HG02798 (cell line): ENCODE results near the gene POFUT2.

Experiments
- ATAC-seq: cut with Tn5 transposase; IDR thresholded peaks from one replicate; pipeline ENCODE4 v1.9.1; 2021; ENCODE audit warnings: mild to moderate bottlenecking; ENCODE audit not compliant: unreplicated experiment, poor library complexity

Gene POFUT2

DNA sequence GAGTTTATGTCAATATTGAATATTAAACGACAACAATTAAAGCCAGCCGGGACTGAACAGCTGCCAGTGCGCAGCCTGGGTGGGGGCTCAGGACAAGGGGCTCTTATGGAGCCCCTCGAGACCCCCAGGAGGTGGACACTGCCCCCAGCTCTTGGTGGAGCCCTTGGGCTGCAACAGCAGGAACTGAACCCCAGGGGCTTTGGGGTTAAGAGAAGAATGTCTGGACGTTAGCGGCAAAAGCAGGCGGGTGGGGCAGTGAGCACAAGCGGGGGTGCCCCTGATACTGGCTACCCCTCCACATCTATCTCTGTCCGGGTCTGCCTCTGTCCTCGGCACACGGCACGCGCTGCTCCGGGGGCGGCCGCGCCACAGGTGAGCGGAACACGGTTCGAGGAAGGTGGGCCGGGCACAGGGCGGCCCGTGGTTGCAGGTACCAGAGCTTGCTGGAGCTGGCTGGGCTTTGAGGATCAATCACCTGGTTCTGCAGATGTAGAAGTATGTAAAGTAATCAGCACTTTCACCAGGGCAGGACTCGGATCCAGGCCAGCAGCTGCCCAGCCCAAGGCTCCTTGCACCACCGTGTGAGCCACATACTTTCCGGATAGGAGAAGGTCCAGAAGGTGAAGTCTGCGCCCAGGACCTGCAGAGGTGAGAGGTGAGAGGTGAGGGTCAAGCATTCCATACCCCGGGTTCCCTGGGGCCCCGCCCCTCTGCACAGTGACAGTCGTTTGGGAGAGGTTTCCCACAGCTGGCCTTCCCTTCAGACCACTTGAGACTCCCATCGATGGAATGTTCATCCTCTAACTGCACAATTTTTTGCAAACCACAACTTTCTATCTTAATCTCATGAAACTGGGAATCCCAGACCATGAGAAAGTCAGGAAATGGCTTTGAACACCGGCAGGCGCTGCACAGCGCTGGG is 12.4 kb upstream of the POFUT2 start:
- no peak for ATAC-seq

DNA sequence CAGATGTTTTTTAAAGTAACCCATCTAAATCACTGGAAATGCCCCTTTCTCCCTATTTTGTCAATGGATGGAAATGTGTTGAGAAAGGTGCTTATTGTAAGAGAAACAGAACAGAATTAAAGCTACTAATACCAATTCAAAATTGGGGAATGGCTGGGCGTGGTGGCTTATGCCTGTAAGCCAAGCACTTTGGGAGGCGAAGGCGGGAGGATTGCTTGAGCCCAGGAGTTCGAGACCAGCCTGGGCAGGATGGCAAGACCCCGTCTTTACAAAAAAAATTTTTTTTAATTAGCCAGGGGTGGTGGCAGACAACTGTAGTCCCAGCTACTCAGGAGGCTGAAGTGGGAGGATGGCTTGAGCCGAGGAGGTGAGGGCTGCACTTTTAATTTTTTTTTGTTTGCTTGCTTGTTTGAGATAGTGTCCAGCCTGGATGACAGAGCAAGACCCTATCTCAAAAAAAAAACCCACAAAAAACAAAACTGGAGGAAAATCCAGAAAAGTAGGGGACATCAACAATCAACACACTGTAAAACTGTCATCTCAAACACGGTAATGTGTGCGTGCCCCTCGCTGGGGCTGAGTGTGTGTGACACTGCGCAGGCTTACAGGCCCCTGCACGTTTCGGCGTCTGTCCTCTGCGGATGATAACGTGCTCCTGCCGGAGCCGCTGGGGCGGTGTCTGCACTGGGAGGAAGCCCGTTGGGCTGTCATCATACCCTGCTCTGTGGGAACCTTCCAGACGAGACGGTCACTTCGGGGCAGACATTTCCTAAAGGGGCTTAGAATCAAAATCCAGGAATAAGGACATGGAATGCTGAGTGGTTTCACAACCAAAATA is 11.6 kb upstream of the POFUT2 start:
- ATAC-seq = no peak

DNA sequence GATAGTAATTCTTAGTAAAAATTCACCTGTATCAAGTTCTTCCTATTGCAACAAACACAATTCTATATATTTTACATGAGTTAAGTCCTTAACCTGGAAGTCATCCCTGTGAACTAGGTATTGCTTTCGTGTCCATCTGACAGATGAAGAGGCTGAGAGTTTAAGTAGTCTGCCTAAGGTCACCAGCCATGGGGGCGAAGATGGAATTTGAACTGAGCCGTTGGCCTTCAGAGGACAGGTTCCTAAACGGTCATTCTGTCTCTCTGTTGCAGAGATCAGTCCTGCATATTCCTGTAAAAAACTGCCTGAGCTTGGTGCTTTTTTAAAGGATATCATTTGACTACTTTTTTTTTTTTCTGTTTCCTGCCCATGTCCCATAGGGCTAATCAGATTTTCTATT is 10.2 kb upstream of the POFUT2 start:
- ATAC-seq = no peak

DNA sequence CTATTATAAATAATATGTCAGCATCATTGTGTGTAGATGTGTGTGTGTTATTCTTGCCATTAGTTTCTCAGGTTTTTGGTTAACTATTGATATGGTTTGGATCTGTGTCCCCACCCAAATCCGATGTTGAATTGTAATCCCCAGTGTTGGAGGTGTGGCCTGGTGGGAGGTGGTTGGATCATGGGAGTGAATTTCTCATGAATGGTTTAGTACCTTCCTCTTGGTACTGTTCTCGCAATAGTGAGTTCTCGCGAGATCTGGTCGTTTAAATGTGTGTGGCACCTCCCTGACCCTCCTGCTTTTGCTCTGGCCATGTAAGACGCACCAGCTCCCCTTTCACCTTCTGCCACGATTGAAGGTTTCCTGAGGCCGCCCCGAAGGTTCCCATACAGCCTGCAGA is 9.6 kb upstream of the POFUT2 start:
- ATAC-seq = no peak

DNA sequence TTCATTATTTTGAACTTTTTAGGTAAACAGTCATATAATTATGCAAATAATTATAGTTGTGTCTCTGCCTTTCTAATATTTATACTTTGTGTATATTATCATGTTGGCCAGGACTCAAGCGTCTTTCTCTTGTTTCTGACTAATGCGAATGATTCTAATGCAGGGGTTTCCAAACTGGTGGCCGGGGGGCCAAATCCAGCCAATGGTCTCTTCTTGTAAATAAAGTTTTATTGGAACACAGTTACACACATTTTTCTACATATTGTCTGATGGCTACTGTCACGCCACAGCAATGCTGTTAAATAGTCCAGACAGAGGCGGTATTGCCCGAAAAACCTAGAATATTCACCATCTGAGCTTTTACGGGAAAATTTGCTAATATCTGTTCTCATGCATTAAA is 8.9 kb upstream of the POFUT2 start:
- ATAC-seq = no peak

DNA sequence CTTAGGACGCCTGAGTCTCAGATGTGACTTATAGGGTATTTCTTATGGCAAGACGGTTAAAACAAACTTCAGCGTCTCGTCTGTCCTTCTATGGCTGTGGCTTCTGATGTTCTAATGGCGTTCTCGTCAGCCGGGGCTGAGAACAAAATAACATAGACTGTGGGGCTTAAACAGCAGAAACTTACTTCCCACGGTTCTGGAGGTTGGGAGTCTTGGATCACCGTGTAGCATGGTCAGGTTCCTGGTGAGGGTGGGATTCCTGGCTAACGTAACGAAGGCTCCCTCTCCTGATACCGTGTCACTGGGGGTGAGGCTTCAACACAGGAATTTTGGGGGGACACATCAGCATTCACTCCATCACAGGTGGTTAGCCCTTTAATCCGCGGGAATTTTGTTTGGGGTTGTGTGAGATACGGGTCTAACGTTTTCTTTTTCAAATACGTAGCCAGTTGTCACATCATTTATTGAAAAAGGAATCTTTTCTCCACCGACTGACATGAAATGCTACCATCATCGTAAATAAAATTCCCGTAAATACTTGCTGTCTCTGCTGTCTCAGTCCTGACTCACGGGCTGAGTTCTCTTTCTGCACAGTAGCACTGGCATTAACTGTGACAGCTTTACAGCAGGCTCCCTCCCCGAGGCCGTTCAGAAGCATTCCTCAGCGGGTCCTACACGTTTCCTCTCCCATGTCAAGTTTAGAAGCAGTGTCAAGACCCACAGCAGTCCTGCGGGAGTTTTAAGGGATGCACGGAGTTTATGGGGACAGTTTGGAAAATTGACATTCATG is 8.1 kb upstream of the POFUT2 start:
- ATAC-seq = no peak

DNA sequence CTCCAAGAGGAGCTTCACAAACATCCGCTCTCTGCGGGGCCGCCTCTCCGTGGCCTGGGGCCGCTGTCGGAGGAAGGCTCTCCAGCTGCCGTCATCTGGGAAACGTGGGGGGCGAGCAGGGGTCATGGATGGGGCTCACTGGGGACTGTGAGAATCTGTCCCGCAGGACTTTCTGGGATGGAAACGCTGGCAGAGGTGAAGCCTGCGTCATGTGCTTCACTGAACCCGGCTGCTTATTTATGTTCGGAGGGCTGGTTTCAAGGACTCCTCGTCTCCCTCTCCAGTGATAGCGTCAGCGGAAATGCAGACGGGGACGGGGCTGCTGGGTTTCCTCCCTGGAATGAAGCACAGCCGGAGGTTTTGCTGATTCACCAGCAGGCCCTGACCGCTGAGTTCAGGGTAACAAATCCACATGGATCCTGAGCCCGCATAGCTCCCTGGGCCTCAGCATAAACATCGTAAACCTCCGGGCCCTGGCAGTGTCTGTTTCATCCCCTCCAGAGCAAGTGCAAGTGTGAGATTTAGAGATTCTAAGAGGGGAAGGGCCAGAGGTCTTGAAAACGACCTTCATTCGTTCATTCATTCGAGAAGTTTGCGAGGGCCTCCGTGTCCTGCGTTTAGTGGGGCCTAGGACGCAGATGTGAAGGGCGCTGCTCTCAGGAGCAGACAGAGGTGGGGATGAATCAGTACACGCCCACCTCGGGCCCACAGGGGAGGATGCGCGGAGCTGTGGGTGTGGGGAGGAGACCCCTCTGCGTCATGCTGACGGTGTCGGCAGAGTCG is 7.0 kb upstream of the POFUT2 start:
- no peak for ATAC-seq

DNA sequence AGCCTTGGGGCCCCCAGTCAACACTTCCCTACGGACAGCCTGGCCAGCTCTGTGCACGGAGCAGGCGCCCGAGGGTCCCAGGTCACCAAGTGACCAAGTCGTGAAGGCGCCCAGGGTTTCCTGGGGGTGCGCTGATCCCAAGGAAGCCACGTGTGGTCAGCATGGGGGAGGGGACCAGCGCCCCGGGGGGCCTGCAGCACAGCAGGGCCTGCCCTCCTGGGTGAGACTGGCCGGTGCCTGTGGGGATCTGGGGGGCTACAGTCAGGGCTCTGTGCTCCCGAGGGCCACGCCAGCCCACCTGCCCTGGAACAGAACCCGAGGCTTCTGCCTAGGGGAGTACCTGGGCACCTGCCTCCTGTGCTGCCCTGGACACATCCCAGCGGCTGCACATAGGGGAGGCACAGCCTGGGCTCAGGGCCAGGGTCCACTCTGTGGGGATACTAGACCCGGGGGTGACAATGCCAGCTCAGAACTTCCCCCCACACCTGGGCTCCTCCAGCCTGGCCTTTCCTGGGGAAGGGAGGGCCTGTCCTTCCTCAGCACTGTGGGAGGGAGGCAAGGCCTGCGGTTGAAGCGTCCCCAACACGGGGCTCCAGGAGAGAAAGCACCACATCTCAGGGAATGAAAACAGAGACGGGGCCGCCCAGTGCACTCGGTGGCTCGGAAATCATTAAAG is 6.2 kb upstream of the POFUT2 start:
- ATAC-seq = no peak

DNA sequence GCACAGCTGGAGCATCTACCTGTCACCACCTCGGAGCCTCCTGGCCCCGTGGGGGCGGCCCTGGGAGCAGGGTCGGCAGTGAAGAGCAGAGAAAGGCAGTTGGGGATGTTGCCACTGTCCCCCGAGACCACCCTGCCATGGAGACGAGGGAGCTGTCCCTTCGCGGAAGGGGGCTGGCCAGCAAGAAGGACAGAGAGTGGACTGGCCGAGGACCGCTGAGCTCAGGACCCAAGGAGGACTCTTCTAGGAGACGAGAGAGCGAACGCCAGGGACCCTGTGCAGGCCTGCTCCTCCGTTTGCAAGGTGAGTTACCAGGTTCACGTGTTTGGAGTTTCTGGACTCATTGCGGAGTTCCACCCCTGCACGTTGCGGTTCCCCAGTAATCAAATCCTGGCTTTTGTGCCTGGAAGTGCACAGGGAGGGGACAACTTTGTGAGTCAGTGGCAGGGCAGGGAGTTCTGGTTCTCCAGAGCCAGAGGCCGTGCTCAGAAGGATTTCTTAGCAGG is 5.6 kb upstream of the POFUT2 start:
- ATAC-seq = no peak

DNA sequence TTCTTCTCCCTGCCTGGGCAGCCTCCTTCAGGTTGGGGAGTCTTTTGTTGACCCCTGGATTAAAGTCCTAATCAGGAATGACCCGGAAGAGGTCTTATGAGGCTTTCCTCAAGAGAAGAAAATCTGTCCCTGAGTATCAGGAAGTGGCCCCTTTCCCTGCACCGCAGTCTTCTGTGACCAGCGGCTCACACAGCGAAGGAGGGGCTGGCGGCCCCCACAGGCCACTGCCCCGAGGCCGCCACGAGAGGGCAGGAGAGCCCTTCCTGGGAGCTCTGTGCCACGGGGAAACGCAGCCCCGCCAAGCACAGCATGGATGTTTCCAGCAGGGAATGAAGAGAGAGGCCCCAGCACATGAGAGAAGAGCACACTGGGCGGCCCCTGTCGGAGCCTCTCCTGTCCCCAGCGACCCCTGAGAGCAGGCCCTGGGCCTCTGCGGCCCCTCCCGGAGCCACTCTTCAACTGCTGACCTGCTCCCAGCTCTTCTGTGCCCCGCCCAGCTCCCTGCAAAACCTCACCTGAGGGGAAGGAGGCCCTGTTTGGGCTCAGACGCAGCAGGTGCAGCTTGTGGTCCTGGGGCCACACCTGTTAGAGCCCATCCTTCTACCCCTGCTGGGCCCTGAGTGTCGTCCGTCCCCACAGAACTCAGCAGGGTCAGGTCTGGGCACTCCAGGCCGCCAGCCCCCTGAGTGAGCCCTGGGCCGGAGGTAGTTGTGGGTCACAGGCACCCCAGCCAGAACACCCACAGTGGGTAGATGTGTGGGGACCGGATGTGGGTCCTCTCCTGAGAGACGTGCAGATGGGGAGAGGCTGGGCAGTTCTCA is 4.9 kb upstream of the POFUT2 start:
- ATAC-seq = no peak

DNA sequence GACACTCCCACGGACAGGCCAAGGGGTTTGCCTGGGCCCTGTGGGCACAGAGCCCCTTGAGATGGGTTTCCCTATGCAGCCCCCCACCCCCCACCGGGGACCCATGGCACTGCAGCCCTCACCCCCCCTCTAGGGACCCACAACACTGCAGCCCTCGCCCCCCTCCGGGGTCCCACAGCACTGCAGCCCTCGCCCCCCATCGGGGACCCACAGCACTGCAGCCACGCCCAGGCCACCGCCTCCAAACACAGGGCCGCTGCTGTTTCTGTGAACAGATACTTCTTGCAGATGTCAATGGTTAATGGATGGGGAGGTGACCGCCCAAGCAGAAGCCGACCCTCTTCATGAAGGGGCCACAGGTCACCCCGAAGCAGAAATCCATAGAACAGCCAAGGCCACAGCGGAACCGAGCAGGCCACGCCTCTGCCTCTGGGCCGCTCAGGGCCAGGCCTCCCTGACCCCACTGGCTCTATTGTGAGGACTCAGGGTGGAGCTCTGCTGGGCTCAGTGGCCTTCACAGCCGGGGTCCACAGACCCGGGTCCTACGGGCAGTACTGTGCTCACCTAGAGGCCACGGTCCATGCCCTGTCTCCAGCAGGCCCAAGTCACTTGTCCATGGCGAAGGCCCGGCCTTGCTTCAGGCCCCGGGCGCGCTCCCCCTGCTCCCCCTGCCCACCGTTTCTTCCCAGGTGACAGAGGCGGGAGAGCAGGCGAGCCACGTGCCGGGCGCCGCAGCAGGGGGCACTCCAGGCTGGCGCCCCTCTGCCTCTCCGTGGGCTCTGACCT is 4.1 kb upstream of the POFUT2 start:
- no peak for ATAC-seq

DNA sequence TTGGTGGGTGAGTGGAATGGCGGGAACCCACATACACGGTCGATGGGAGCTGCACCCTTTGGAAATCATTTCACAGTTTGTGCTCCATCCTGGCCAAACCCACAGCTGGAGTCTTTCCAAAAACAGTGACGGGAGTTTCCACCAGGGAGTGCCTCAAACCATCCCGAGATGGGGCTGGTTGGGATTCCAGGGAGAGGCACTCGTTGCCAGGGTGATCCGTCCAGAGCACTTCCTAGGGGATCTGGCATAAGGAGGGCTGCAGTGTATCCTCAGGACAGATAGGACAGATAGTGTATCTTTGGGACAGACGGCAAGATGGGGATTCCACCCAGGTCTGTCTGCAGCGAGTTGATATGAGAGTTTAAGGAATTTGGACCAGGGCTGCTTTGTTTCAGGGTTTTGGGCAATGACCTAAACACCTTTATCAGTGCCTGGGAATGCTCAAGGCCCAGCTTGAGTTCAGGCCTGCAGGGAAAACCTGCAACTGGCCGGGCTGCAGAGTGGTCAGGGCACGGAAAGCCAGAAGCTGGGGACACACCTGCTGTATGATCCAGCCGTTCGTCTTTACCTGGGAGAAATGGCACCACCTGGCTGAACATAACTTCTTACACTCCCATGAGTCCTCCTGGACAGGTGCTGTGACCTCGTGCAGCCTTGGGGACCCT is 3.4 kb upstream of the POFUT2 start:
- no peak for ATAC-seq

DNA sequence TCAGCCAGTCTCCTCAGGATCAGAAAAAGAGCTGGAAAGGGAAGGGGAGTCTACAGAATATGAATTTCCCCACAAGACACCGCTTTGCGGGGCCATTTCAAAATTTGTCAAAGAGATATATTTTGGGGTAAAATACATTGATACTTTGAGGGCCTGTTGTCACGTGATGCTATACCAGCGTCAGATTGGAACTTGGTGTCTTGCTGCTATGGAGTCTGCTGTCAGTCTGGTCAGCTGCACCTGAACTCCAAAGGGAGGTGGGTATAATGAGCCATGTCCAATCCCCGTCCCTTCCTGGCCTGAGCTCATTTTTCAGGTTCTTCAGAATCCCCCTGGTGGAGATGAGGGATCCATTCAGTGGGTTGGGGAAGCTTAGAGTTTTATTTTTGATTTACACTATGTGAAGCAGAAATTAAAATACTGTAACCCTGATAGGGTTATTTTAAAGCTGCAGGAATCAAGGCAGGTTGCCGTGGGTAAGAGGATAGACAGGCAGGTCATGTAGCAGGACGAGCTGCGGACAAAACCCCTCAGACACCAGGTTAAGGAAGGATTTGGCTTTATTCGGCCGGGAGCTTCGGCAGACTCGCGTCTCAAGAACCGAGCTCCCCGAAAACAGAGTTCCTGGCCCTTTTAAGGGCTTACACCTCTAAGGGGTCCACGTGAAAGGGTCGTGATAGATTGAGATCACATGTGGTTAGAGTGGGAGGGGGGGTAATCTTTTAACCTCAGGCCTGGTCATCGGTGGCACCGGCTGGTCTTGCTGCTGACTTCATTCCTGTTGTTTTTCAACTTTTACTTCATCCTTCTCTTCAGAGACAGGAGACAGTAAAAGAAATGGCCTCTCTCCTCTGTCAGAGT is 2.2 kb upstream of the POFUT2 start:
- ATAC-seq = no peak

DNA sequence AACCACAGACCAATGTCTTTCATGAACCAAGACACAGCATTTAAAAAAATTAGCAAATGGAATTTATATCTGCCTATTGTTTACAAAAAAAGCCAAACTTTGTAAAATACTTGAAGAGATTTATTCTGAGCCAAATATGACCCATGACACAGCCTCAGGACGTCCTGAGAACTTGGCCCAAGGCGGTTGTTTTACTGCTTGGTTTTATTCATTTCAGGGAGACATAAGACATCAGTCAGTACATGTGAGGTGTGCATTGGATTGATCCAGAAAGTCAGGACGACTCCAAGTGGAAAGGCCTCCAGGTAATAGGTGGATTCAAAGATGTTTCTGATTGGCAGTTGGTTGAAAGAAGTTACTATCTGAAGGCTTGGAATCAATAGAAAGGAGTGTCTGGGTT is 1.4 kb upstream of the POFUT2 start:
- no peak for ATAC-seq

DNA sequence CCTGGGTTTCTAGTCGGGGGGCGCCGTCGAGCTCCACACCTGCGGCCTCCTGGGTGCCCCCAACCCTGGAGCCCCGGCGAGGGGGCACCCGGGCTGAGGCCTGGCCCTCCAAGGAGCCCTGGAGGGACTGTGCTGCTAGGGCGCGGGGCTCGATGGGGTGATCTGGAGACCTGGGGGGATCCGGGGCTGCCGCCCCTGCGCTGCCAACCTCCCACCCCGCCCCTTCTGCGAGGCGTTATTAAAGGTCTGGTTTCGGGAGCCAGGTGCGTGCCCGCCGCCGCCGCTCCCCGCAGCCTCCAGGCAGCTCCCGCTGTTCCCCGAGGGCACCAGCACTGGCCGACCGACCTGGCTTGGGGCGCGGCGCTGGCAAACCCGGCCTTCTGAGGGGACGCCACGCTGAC is 746 bp upstream of the POFUT2 start:
- no peak for ATAC-seq
